HFF-Myc (cell line): ENCODE results near the gene AGPAT4.

Source experiments
- DNase-seq: peaks from one replicate; pipeline ENCODE4 v3.0.0-alpha.2; 2011; ENCODE audit warnings: low read depth; ENCODE audit errors: extremely low read depth
- H3K4me3 ChIP-seq: replicated peaks from 2 replicates; pipeline ENCODE4 v1.5.1; 2011; ENCODE audit warnings: low read depth, mild to moderate bottlenecking, control low read depth, low read length
- TF ChIP-seq, protein P1 (sequence below): IDR thresholded peaks from 2 replicates; pipeline ENCODE4 v1.5.1; 2012; ENCODE audit warnings: mild to moderate bottlenecking, low read depth, low read length, control low read depth; ENCODE audit errors: missing control alignments

AGPAT4 gene

DNA sequence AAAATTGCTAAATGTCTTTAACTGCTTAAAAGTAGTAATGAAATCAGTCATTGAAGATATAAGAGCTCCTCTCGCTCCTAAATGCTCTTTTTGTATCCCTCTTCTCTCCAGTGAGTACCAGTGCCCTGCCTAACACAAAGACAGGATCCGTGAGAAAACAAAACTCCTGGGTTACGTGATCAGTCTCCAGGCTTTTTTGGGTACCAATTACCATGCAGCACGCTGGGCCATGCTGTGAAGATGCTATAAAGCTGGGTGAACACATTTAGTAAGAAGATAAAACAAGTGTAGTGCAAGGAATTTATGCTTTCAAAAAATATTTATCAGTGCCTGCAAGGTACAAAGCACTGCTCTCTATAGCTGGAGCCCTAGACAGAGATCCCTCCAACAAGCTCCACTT is 66.7 kb downstream of the AGPAT4 start:
- DNase-seq: no peak
- TF ChIP-seq, protein P1, sequence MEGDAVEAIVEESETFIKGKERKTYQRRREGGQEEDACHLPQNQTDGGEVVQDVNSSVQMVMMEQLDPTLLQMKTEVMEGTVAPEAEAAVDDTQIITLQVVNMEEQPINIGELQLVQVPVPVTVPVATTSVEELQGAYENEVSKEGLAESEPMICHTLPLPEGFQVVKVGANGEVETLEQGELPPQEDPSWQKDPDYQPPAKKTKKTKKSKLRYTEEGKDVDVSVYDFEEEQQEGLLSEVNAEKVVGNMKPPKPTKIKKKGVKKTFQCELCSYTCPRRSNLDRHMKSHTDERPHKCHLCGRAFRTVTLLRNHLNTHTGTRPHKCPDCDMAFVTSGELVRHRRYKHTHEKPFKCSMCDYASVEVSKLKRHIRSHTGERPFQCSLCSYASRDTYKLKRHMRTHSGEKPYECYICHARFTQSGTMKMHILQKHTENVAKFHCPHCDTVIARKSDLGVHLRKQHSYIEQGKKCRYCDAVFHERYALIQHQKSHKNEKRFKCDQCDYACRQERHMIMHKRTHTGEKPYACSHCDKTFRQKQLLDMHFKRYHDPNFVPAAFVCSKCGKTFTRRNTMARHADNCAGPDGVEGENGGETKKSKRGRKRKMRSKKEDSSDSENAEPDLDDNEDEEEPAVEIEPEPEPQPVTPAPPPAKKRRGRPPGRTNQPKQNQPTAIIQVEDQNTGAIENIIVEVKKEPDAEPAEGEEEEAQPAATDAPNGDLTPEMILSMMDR: no peak
- H3K4me3 ChIP-seq: no peak overlapping the region

DNA sequence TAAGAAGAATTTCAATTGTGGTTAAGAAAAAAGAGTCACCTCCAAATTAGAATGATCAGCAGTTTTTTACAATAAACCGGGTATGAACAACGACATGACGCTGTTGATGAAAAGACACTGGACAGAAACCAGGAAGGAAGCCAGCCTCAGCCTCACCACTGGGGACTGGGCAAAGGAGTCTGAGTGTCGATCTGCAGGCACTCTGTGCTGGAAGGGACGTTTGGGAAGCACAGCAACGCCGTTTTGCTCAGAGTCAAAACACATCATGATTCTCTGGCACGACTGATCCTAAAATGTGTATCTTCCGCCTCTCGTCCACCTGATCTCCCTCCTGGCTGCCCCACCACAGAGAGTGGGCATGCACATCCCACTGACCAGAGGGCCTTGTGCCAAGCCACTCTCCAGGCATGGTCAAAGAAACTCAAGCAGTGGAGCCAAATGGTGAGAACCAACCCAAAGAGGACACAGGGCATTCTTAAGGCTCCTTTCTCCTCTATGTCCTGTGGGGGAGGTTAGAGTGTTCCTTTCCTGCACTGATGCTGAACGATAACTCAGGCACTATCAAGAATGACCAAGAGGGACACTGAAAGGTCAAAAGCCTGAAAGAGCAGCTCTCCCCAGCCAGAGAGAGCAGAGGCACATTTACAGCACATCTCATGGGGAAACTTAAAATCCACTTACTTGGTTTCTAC is 68.8 kb downstream of the AGPAT4 start:
- DNase-seq: no peak
- TF ChIP-seq, protein P1: no peak
- H3K4me3 ChIP-seq: no peak overlapping the region

DNA sequence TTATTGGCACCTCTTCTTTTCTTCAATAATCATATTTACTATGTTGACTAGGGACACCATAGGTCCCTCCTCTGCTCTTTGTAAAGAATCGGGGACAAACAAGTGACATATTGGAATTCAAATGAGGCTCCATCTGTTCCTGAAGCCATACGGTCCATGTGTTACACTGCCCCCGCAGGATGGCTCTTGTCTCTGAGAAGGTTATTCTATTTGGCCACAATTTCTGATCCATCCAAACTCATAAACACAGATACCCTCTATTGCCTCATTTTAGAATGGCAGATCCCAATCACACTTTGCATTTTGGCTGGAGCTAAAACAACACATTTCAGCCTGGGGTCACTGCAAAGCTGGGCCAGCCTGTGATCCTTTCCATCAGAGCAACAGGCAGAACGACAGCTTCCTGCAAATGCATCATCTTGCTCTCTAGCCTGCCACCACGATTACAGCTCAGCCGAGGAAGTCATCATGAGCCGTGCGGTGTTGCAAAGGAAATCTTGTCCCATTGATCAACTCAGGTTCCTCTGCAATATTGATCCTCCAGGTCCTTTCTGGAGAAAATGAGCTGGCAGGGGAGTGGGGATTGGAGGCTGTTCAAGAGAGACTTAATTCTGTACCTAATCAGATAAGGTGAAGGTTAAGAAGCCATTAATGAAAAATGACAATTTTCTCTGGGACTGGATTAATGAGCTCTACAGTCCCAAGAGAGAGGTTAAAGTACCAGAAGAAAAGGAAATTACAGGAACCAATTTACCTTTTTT is 73.1 kb downstream of the AGPAT4 start:
- DNase-seq: no peak
- no peak overlapping the region for H3K4me3 ChIP-seq
- TF ChIP-seq, protein P1: no peak

DNA sequence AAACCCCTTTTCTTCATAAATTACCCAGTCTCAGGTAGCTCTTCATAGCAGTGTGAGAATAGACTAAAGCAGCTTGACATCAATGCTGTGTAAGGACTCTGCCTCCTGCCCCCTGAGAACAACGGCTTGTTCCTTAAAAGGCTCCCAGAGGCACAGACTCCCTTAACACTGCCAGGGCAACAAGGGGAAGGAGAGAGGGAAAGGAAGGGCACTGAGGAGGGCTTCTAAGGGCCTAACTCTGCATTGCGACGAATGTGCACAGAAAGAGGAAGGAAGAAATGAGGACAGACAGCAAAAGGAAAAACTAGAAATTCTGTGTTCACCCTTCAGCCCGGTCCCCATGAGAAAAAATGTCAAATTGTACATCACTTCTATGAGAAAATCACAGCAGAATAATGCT is 74.0 kb downstream of the AGPAT4 start:
- TF ChIP-seq, protein P1: no peak
- DNase-seq: no peak
- H3K4me3 ChIP-seq: no peak overlapping the region

DNA sequence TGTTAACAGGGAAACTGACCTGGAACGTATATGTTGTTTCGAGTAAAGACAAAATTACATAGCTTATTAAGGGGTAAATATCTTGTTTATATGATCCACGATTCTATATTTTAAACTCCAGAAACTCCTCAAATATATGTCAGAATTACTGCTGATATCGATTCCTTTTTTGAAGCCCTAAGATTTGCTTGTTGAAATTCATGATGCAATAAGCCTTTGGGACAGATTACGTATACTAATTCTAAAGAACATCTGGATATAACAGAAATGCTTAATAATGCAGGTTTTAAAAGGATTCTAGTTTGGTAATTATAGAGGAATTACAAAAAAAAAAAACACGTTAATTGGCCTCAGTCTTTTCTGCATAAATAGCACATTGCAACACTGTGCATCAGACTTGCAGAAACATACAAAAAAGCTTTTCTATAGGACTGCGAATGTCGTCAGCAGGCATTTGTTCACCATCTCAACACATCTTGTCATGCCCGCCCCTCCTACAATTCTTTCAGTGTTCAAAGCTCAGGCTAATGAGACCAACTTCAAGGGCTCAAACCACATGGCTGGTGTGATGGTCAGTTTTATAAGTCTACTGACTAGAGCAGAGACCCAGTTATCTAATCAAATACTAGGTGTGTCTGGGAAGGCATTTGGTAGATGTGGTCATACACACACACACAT is 74.9 kb downstream of the AGPAT4 start:
- TF ChIP-seq, protein P1: no peak
- no peak for DNase-seq
- H3K4me3 ChIP-seq: no peak overlapping the region

DNA sequence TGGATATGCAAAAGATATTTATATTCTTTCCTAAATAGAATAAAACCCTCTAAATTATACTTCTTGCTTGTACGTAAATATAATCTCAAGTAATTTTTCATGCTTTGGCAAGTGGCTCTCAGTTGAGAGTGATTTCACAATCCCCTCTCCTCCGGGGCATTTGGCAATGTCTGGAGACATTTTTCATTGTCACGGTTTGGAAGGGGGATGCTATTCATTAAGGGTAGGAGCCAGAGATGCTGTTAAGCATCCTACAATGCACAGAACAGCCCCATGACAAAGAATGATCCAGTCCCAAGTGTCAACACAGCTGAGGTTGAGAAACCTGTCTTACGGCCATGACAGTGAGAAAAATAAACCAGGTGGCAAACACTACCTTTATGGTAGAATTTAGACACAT is 75.7 kb downstream of the AGPAT4 start:
- H3K4me3 ChIP-seq: no peak overlapping the region
- no peak for DNase-seq
- TF ChIP-seq, protein P1: no peak
